HG02852 (cell line): ENCODE data around the gene CSNK1D.
"Not testable (repeated sequence)": the region's sequence is repeated elsewhere in the genome, so short reads cannot be mapped to it uniquely, and the experiment has no call there.

Experiments
- ATAC-seq: cut with Tn5 transposase; IDR thresholded peaks from one replicate; pipeline ENCODE4 v1.9.1; 2021; ENCODE audit warnings: mild to moderate bottlenecking, moderate library complexity; ENCODE audit not compliant: unreplicated experiment

CSNK1D gene

GRCh38 chr17:82216301-82217119 lies 57.0 kb downstream of the CSNK1D start:
- ATAC-seq: no peak

GRCh38 chr17:82215972-82216300 lies 57.6 kb downstream of the CSNK1D start:
- no peak for ATAC-seq

- no peak for ATAC-seq
Measured at GRCh38 chr17:82215095-82215971, 58.2 kb downstream of the CSNK1D start.

- ATAC-seq: no peak
Measured at GRCh38 chr17:82214012-82214628, 59.4 kb downstream of the CSNK1D start.

GRCh38 chr17:82213251-82214011 lies 60.1 kb downstream of the CSNK1D start:
- ATAC-seq: peak; percentile 10

DNA sequence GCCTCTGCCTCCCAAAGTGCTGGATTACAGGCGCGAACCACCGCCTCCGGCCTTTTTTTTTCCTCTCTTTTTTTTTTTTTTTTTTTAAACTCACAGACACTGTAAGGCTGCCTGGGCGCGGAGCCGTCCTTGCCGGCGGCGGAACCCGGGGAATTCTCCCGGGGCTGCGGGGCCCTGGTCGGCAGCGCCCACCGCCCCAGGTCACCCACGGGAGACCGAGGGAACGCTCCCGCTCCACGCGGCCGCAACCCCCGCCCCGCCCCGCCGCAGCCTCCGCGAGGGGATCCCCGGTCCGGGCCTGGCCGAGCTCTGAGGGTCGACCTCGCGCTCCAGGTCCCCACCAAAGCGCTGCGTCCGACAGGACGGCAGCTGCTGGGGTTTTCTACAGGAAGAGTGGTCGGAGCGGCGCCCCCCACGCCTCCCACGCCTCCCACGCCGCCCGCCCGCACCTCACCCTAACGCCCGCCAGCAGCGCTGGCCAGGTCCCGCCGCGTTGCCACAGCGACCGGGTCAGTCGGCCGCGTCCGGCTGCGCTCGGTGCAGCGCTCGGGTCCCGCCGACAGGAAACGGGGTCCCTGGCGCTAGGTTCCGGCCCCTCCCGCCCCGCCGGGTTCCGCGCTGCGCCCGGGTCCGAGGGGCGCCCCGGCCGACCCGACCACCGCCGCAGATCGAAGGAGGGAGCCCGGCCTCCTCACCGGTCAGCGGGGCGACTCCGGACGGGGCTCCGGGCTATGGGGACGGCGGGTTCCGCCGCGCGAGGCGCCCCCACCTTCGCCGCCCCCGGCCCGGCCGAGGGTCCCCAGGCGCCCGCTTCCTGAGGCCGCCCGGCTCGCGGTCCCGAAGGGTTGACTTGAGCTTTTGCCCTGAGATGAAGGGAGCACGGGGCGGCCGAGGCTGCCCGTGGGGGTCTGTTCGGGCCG lies 60.9 kb downstream of the CSNK1D start, which contains the start of gene CCDC57:
Gene CCDC57 (minus strand): TSS at position 512 of the 920 bp plus-strand sequence. CDS start 10,898 bp downstream, outside the sequence.
- peak; percentile 56 for ATAC-seq

DNA sequence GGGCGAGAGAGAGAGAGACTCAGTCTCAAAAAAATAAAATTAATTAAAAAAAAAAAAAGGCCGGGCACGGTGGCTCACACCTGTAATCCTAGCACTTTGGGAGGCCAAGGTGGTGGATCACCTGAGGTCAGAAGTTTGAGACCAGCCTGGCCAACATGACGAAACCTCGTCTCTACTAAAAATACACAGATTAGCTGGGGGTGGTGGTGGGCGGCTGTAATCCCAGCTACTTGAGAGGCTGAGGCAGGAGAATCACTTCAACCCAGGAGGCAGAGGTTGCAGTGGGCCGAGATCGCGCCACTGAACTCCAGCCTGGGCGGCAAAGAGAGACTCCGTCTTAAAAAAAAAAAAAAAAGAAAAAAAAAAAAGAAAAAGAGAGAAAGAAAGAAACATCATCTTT lies 62.8 kb downstream of the CSNK1D start:
- not testable (repeated sequence) for ATAC-seq

GRCh38 chr17:82205720-82206508 lies 67.6 kb downstream of the CSNK1D start:
- ATAC-seq: peak; percentile 65

- ATAC-seq: no peak
Measured at GRCh38 chr17:82204831-82205719, 68.4 kb downstream of the CSNK1D start.

DNA sequence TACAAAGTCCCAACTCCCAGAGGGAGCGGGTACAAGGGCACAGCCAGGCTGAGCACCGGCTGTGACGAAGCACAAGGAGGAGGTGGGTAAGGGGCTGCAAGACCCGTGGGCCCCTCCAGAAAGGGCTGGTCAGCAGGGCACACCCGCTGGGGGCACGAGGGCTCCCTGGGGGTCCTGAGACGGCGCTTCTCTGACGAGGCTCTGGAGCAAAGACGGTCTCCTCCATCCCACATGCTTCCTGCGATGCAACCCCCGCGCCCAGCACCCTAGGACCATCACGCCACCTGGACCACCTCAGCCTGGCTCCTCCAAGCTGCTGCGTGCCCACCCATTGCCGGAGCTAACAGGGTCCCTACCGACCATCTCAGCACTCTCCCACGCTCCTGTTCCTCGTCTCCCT lies 69.6 kb downstream of the CSNK1D start:
- no peak for ATAC-seq

DNA sequence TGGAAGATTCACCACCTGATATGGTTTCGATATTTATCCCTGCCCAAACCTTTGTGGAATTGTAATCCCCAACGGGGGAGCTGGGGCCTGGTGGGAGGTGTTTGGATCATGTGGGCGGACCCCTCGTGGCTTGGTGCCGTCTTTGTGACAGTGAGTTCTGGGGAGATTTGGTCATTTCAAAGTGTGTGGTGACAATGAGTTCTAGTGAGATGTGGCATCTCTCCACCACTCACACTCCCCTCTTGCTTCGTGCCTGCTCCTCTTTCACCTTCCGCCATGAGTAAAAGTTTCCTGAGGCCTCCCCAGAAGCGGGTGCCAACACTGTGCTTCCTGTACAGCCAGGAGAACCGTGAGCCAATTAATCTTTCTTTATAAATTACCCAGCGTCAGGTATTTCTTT lies 70.5 kb downstream of the CSNK1D start:
- no peak for ATAC-seq

DNA sequence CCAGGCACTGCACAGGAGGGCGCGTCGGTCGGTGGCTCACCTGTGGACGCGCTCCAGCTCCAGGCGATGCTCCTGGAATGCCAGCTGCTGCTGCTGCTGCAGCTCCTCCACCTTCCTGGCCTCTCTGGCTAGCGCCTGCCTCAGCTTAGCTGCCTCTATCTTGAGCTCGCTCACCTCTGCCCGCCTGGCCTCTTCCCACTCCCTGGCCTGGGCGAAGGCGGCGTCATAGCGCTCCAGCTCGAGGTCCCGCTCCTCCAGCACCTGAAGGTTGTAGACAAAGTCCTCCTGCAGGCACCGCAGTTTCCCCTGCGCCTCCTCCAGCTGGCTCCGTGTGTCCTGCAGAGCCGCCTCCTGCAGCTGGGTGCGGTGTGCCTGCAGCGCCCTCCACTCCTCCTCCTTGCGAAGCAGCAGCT lies 72.0 kb downstream of the CSNK1D start:
- ATAC-seq: no peak

DNA sequence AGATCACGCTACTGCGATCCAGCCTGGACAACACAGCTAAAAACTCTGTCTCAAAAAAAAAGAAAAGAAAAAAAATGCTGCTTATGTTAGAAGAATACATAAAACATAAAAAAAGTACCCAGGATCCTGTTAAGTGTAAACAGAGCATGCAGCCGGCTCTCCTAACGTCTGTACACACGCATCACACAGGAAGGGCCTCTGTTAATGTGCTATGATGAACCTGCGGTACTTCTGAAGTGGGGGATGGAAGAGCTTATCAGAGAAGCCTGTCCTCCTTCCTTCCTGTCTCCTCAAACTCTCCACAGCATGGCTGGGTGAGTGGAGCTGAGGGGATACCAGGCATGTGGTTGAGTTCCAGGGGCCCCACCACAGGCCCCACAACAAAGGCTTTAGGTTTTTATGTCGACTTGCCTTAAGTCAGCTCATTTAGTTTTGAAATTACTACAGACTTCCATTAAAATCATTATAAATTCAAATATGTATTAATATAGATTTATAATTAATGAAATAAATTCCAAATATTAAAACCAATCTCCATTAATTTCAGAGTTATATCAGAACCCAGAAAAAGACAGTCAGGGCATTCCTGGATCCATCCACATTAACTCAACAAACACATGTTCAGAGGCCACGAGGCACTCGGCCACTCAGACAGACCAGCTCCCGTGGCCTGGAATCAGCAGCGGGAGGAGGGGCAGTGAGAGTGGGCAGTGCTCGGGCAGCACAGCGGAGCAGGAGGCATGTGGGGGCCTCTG lies 72.6 kb downstream of the CSNK1D start:
- no peak for ATAC-seq

DNA sequence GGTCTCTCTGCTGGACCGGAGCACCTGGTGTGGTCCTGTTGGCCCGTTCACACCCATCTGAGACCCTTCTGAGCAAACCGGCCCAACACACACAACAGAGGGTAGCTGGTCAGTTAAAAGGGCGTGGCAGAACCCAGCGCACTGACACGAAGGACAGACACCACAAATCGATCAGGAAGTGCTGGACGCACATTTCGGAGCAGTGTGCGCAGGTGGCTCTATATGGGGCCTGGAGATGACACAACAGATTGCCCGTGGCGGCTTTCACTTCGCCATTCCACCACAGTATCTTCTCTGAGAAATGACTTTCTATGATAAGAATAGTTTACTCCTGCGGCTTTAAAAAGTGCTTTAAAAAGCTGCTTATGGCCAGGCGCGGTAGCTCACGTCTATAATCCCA lies 73.4 kb downstream of the CSNK1D start:
- ATAC-seq: no peak

DNA sequence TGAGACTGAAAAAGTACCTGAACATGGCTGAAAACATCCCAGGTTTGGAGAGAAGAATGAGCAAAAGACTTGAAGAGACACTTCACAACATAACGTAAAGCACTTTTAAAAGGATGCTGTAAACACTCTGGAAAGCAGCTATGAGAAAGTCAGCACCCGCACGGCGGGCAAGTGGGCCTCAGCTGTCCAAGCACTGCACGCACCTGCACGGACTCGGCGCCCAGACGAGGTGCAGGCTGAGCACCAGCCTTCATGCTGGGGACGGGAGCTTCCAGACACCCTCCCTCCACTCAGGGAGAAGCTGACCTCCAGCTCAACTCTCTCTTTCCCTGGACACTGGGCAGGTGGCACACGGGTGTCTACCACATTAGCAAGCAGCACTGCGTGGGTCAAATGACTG lies 74.0 kb downstream of the CSNK1D start:
- no peak for ATAC-seq

DNA sequence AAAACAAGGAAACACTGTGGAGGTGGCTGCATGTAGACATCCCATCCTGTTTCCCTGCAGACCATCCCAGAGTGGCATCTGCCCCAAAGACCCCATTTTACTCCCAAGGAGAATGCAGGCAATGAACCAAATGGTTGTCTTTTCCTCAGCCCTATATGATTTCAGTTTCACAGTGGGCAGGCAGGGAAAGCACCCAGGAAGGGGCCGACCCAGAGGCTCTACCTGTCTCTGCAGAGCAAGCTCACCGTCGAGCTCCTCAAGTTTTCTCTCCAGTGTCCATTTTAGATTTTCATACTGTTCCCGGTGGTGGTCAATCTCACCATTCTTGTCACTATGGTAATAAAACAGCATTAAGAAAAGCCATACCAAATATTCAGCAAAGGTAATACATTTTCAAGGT lies 75.4 kb downstream of the CSNK1D start:
- ATAC-seq: no peak
